ENCODE measurements around the gene TJAP1. TPM values are rescaled to one million over a fixed set of nuclear protein-coding genes. Genes with fewer than 3 reads are reported as not detected.

Gene TJAP1
- polyA plus RNA-seq, 1 donor from 2014 or later = 11.4 TPM

DNA sequence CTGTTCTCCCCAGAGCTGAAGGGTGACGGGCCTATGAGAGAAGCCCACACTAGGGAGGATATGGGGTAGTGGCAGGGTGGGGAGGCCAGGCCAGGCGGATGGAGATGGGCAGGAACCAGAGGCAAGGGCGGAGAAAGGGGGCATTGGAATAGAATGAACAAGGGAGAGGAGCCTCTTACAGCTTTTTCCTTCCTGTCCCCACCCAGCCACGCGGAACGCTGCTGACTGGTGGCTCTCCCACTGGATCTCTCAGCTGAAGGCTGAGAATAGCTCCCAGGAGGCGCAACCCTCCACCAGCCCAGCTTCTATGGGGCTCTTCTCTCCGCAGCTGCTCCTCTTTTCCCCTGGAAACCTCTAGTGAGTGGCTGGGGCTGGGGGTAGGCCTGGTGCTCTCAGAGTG is 32.8 kb upstream of the TJAP1 start:
- Histone ChIP-seq H3K27me3 (ENCODE audit: insufficient read depth, low read depth, low read length) (no peaks in the 10 kb centered on the region), H2AFZ (ENCODE audit: low read depth, low read length) (no peak overlapping the region), H3K27ac (ENCODE audit: low read length) (no peak overlapping the region), H3K4me3 (ENCODE audit: low read length) (no peak overlapping the region), H3K9me3 (ENCODE audit: low read length) (no peaks in the 10 kb centered on the region), H3K79me2 (replicated peaks; ENCODE audit: insufficient read depth, low read length) (no peaks in the 10 kb centered on the region), H3K4me2 (ENCODE audit: low read length) (no peak overlapping the region), H3F3A (ENCODE audit: insufficient read depth, low read length, poor library complexity, severe bottlenecking) (no peaks in the 10 kb centered on the region), H3K9me2 (ENCODE audit: insufficient read depth, low read length) (no peaks in the 10 kb centered on the region), H3K36me3 (ENCODE audit: insufficient read depth, low read length) (no peaks in the 10 kb centered on the region), H4K20me1 (ENCODE audit: insufficient read depth) (no peaks in the 10 kb centered on the region), H3K9ac (ENCODE audit: low read length) (no peak overlapping the region)
- TF ChIP-seq EZH2 (IDR thresholded peaks at IDR 0.05; ENCODE audit: borderline replicate concordance, insufficient read depth, low read length, poor library complexity, severe bottlenecking) (no peak), EP300 (conservative IDR thresholded peaks at IDR 0.05; ENCODE audit: poor library complexity, severe bottlenecking) (no peak), POLR2AphosphoS5 (IDR thresholded peaks at IDR 0.05) (no peak), TAF1 (IDR thresholded peaks at IDR 0.05; ENCODE audit: low read depth) (no peak), SMC3 (conservative IDR thresholded peaks at IDR 0.05; ENCODE audit: poor library complexity) (no peak), MXI1 (conservative IDR thresholded peaks at IDR 0.05; ENCODE audit: poor library complexity, severe bottlenecking) (no peak), RAD21 (conservative IDR thresholded peaks at IDR 0.05) (no peak)
- TF ChIP-seq, protein P1, sequence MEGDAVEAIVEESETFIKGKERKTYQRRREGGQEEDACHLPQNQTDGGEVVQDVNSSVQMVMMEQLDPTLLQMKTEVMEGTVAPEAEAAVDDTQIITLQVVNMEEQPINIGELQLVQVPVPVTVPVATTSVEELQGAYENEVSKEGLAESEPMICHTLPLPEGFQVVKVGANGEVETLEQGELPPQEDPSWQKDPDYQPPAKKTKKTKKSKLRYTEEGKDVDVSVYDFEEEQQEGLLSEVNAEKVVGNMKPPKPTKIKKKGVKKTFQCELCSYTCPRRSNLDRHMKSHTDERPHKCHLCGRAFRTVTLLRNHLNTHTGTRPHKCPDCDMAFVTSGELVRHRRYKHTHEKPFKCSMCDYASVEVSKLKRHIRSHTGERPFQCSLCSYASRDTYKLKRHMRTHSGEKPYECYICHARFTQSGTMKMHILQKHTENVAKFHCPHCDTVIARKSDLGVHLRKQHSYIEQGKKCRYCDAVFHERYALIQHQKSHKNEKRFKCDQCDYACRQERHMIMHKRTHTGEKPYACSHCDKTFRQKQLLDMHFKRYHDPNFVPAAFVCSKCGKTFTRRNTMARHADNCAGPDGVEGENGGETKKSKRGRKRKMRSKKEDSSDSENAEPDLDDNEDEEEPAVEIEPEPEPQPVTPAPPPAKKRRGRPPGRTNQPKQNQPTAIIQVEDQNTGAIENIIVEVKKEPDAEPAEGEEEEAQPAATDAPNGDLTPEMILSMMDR (IDR thresholded peaks at IDR 0.05; ENCODE audit: poor library complexity, severe bottlenecking) = no peak

DNA sequence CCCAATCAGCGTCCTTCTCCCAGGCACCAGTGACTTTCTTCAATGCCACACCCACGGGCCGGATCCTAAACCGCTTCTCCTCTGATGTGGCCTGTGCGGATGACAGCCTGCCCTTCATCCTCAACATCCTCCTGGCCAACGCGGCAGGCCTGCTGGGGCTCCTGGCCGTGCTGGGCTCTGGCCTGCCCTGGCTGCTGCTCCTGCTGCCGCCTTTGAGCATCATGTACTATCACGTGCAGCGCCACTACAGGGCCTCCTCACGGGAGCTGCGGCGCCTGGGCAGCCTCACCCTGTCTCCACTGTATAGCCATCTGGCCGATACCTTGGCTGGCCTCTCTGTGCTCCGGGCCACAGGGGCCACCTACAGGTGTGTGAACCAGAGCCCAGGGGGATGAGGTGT is 31.8 kb upstream of the TJAP1 start:
- Histone ChIP-seq H4K20me1 (ENCODE audit: insufficient read depth) (no peaks in the 10 kb centered on the region), H3K36me3 (ENCODE audit: insufficient read depth, low read length) (no peaks in the 10 kb centered on the region), H3K9me3 (ENCODE audit: low read length) (no peaks in the 10 kb centered on the region), H3K9ac (ENCODE audit: low read length) (no peak overlapping the region), H3K9me2 (ENCODE audit: insufficient read depth, low read length) (no peaks in the 10 kb centered on the region), H3K4me2 (ENCODE audit: low read length) (no peak overlapping the region), H2AFZ (ENCODE audit: low read depth, low read length) (no peak overlapping the region), H3K79me2 (replicated peaks; ENCODE audit: insufficient read depth, low read length) (no peaks in the 10 kb centered on the region), H3K4me3 (ENCODE audit: low read length) (no peak overlapping the region), H3K27me3 (ENCODE audit: insufficient read depth, low read depth, low read length) (no peaks in the 10 kb centered on the region), H3F3A (ENCODE audit: insufficient read depth, low read length, poor library complexity, severe bottlenecking) (no peaks in the 10 kb centered on the region), H3K27ac (ENCODE audit: low read length) (no peak overlapping the region)
- TF ChIP-seq SMC3 (conservative IDR thresholded peaks at IDR 0.05; ENCODE audit: poor library complexity) = no peak
- TF ChIP-seq MXI1 (conservative IDR thresholded peaks at IDR 0.05; ENCODE audit: poor library complexity, severe bottlenecking) = no peak
- TF ChIP-seq EP300 (conservative IDR thresholded peaks at IDR 0.05; ENCODE audit: poor library complexity, severe bottlenecking) = no peak
- no peak for TF ChIP-seq EZH2 (IDR thresholded peaks at IDR 0.05; ENCODE audit: borderline replicate concordance, insufficient read depth, low read length, poor library complexity, severe bottlenecking)
- TF ChIP-seq REST (IDR thresholded peaks at IDR 0.05; ENCODE audit: borderline replicate concordance) = no peak
